Measurements from ENCODE around the gene NGF.

NGF gene

GRCh38 chr1:115308969-115309368 lies 29.1 kb downstream of the NGF start:
- DNase-seq: no peak

GRCh38 chr1:115307661-115308060 lies 30.4 kb downstream of the NGF start:
- DNase-seq: no peak

GRCh38 chr1:115306146-115306545 lies 31.9 kb downstream of the NGF start:
- DNase-seq: no peak

- no peak for DNase-seq
Observed at GRCh38 chr1:115303364-115303763, 34.7 kb downstream of the NGF start.

GRCh38 chr1:115302390-115302961 lies 35.6 kb downstream of the NGF start:
- DNase-seq: no peak

DNA sequence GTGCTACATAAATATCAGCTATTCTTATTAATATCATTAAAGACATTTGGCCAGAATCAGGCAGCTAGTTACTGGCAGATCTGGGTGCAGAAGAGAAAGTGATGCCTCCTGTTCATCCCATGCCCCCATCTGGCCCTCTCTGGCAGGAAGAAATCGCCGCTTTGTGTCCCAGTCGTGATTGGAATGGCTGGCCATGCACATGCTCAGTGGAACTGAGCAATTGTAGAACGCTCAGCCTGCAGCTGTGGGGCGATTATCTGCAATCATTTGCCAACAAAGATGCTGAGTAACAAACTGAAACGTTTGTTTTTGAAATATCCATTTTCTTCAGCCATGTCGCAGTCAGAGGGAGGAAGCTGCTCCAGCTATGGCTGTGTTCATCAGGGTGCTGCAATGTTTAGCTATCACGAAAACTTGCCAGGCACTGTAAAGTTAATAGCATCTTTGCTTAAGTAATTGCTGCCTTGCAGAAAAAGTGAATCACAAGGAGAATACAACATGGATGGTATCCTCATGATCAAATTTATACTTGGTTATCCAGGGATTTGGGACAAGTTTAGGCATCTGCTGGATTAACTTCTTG lies 36.5 kb downstream of the NGF start:
- DNase-seq: no peak

- DNase-seq: no peak
Observed at GRCh38 chr1:115300087-115300876, 37.8 kb downstream of the NGF start.

- no peak for DNase-seq
Observed at GRCh38 chr1:115299266-115299665, 38.8 kb downstream of the NGF start.

GRCh38 chr1:115296981-115297380 lies 41.1 kb downstream of the NGF start:
- DNase-seq: no peak

DNA sequence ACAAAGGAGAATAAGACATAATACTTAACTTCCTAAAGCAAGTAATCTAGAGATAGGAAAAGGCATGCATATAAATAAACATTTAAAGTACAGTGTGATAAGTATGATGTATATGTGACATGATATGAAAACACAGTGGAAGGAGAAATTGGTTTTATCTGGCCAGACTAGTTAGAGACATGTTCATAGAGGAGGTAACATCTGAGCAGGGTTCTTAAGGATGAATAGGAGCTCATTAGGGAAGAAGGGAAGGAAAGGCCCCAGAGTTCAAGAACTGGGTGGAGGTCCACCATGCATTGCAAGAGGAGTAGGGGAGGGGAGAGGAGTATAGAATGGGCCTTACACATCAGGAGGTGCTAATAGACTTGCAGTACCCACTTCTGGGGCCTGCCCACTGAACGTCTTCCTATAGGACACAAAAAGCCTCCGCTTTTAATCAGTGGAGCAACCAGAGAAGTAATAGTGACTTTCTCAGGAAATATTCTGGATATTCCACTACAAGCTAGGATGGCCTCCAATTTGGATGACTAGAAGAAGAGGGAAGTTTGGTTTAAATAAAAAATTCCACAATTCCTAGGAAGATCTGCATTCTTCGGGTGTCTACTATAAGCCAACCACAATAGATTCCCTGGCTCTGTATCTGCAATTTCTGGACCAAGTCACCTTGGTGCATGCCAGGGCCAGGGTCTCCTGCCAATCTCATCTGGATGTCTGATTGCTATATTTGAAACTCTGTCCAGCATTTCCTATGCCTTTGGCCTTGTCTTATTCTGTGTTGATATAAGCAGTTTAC lies 41.9 kb downstream of the NGF start:
- no peak for DNase-seq

DNA sequence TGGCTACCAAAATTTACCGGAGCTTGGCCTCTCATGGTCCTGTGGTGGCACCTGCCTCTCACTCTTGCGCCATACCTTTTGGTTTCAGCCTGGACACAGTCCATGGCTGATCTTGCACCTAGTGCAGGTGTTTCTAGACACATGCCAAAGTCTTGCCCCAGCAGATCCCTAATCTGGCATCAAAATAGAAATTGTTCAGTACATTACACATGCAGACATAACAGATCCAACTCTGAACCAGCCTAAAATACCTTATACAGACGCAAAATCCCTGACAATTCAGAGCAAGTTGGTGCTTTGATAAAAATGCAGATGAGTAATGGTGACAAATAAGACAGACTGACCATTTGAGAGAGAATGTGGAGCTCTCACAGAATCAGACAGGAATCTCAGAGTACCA lies 44.1 kb downstream of the NGF start:
- no peak for DNase-seq

- DNase-seq: no peak
Observed at GRCh38 chr1:115293006-115293405, 45.0 kb downstream of the NGF start.

- DNase-seq: no peak
Observed at GRCh38 chr1:115291741-115292140, 46.3 kb downstream of the NGF start.

- DNase-seq: no peak
Observed at GRCh38 chr1:115289940-115290339, 48.1 kb downstream of the NGF start.

DNA sequence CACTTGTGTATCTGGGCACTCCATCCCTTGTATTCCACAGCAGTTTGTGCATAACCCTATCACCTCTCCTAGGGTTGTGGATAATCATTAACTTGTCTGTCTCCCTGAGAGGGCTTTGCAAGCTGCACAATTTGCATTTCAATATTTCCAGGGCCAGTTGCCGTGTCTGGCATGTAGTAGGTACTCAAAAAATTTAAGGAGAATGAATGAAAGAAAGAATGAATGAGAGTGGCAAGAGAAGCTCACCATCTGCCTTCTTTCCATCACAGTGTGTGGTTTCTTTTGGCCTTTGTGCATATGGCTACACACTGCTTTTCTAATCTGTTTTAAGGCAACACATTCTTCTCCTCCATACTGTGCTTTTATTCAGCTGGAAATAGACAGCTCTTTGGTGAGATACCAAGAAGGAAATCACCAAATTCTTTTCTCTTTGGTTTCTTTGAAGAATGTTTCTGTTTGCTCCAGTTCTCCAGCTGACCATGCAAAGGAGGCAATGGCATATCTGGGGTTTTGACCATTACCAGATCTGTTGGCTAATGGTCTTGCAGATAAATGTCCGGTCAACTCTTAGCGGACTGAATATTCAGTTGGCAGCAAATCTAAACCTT lies 49.4 kb downstream of the NGF start:
- no peak for DNase-seq

GRCh38 chr1:115286431-115287205 lies 51.4 kb downstream of the NGF start:
- DNase-seq: no peak

DNA sequence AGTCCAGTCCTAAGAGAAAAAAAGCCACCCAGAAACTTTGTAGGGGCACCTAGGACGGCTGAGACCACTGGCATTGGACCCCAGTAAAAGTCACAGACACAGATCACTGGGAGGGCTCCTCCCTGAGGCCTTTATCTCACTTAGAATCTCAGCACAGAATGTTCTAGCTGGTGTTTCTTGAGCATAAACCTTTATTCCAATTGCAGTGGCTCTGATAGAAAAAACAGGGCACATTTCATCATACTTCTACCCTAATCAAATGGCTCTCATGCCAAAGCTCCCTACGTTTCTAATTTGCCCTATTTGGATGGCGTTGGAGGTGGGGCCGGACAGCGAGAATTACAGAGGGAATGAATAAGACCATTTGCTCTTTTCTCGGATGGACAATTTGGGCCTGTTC lies 53.8 kb downstream of the NGF start:
- DNase-seq: no peak

DNA sequence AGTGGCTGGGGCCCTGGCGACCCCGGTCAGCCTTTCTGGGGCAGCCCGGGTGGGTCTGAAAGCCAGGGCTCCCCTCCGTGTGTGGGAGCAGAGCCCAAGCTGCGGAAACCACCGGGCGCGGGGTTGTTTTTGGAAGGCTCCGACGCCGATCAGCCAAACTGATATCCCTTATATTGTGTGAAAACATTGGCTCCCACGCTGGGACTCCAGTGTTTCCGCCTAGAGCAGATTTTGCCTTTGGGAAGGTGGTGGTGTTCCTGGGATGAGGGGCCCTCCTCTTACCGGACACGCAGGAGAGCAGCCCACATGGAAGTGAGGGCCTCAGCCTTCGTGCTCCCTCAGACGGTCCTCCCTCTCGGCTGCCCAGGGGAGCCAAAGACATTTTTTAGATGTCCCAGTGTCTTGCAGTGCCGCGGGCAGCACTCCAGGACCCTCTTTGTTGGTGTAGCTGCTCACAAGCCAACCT lies 54.3 kb downstream of the NGF start:
- DNase-seq: no peak

DNA sequence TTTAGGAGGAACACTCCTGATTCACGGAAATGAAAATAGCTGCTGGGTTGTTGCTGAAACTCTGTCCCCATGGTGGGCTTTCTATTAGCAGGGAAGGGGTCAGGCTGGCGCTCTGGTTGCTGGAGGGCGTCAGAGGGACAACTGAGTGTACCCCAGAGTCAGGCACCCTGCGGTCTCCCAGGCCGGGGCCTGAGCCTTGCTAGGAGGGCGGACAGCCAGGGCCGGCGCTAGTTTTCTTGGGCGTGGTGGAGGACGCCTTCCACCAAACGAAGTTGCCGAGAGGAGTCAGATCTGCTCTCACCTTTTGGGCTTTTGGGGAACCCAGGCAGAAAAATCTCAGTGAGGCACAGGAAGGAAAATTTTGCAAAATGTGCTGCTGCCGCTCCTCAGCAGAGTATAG lies 54.8 kb downstream of the NGF start:
- DNase-seq: no peak

DNA sequence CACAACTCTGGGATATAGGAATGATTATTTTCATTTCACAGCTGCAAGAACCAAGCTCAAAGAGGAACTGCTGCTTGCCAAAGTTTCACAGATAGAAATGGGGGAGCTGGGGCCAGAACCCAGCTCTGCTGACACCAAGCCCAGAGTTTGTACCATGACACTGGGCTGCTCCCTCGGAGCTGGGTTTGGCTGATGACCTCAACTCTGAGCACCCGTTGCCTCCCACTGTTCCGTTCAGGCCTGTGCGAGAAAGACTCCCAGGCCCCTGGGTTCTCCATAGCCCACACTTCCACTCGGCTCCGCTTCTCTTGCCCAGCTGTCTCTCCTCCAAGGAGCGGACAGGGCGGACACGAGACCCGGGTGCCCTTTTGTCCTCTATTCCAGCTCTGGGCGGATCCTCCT lies 55.2 kb downstream of the NGF start:
- peak; percentile 84 for DNase-seq

- no peak for DNase-seq
Observed at GRCh38 chr1:115281143-115281542, 56.9 kb downstream of the NGF start.

DNA sequence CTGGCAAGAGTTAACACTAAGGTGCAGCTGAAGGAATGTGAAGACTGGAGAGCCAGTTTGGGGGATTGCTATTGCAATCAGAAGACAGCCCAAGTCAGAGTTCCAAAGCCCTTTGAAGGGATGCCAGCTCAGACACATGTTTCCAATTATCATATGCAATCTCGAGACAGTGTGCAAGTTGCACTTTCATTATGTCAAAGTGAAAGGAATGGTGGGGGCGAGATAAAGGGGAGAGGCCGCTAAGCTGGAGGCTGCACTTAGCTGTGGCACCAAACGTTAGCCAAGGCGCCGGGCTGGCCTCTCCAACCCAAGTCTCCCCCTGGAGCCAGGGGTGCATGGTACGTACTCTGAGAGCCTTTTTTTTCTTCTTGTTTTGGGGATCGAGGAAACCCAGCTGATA lies 58.0 kb downstream of the NGF start:
- DNase-seq: no peak

Data from MV-4-11 (cell line).